Body of pancreas (tissue), 4 donors: ENCODE results near the gene CLSTN2.

Experiments
- POLR2A ChIP-seq, 3 donors: fragments of 450-650 bp; IDR thresholded peaks; one replicate each; pipeline ENCODE4 v1.6.1; 2016; ENCODE audit warnings: antibody characterized with exemption in 3 of 3, mild to moderate bottlenecking in 2 of 3
- TF ChIP-seq, protein P1 (sequence below), 7 experiments: fragments of 450-650 bp in 4 of 7; fragments of 200-600 bp in 3 of 7; sonication (generic) in 3 of 7; IDR thresholded peaks; one replicate each; pipeline ENCODE4 v1.5.1; 2016 to 2019; ENCODE audit warnings: antibody characterized with exemption in 7 of 7

DNA sequence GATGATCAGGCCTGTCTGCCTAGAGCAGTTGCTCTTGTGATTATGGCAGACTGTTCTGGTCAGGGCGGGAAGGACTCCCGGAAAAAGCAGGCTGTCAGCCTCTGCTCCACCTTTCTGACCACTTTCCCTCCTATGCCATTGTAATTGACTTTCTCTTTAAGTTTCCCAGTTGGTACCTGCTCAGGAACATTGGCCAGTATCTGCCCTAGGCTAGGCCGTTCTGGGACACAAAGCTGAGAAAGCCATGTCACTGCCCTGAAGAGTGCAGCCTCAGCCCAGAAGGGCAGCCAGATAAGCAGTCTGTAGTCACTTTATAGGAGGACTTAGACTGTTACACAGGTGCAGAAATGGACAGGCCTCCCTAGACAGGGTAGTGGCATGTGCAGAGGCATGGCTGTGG is 80.8 kb downstream of the CLSTN2 start:
- TF ChIP-seq, protein P1, sequence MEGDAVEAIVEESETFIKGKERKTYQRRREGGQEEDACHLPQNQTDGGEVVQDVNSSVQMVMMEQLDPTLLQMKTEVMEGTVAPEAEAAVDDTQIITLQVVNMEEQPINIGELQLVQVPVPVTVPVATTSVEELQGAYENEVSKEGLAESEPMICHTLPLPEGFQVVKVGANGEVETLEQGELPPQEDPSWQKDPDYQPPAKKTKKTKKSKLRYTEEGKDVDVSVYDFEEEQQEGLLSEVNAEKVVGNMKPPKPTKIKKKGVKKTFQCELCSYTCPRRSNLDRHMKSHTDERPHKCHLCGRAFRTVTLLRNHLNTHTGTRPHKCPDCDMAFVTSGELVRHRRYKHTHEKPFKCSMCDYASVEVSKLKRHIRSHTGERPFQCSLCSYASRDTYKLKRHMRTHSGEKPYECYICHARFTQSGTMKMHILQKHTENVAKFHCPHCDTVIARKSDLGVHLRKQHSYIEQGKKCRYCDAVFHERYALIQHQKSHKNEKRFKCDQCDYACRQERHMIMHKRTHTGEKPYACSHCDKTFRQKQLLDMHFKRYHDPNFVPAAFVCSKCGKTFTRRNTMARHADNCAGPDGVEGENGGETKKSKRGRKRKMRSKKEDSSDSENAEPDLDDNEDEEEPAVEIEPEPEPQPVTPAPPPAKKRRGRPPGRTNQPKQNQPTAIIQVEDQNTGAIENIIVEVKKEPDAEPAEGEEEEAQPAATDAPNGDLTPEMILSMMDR (IDR thresholded peaks at IDR 0.05): no peak
- no peak for TF ChIP-seq POLR2A (IDR thresholded peaks at IDR 0.05)
